CD4-positive, CD25-positive, alpha-beta regulatory T cell (primary cell): ENCODE measurements around the gene RPL18. TPM values are rescaled to one million over a fixed set of nuclear protein-coding genes. Genes with fewer than 3 reads are reported as not detected.
A peak's percentile ranks its signal among the peaks of the same experiment; 100 is the strongest.

ENCODE experiments used
- ATAC-seq, 2 donors: fragments of 150-1000 bp; cut with Tn5 transposase; one replicate each; pipeline ENCODE4 v1.10.0; 2021; ENCODE audit warnings: low read depth in 2 of 2, moderate number of reproducible peaks in 2 of 2, moderate library complexity in 1 of 2
- DNase-seq, 3 donors: peaks; one replicate each; pipeline versions ENCODE4 v3.0.0 to v3.0.0-alpha.2; 2012 to 2022; ENCODE audit warnings: mixed read lengths in 1 of 3
- H3K27ac ChIP-seq: one replicate; pipeline ENCODE4 v1.7.0; 2013; ENCODE audit warnings: mild to moderate bottlenecking, low read length; ENCODE audit not compliant: insufficient read depth, poor library complexity, severe bottlenecking
- H3K27me3 ChIP-seq: one replicate; pipeline ENCODE4 v1.7.0; 2013; ENCODE audit warnings: low read length; ENCODE audit not compliant: control insufficient read depth, insufficient read depth
- H3K36me3 ChIP-seq: one replicate; pipeline ENCODE4 v1.7.0; 2013; ENCODE audit warnings: mild to moderate bottlenecking, low read length, moderate library complexity; ENCODE audit not compliant: control insufficient read depth, insufficient read depth
- H3K4me1 ChIP-seq: 2 replicates; pipeline ENCODE4 v1.7.0; 2013; ENCODE audit warnings: mild to moderate bottlenecking, low read length; ENCODE audit not compliant: insufficient read depth, control insufficient read depth, poor library complexity, severe bottlenecking
- H3K4me3 ChIP-seq: one replicate; pipeline ENCODE4 v1.7.0; 2013; ENCODE audit warnings: low read depth, mild to moderate bottlenecking, low read length, moderate library complexity
- H3K9me3 ChIP-seq, 2 experiments: 1 replicate in 1 of 2; 2 replicates in 1 of 2; pipeline ENCODE4 v1.7.0; 2013; ENCODE audit warnings: low read length in 2 of 2, mild to moderate bottlenecking in 1 of 2, moderate library complexity in 1 of 2; ENCODE audit not compliant: control insufficient read depth in 2 of 2
- H3K27ac Mint-ChIP-seq, 3 donors: one replicate each; pipeline ENCODE4 v1.8.0; 2020 to 2022; ENCODE audit warnings: mild to moderate bottlenecking in 3 of 3, mixed read lengths in 3 of 3, moderate library complexity in 2 of 3
- H3K27me3 Mint-ChIP-seq: one replicate; pipeline ENCODE4 v1.8.0; 2022; ENCODE audit warnings: mild to moderate bottlenecking, mixed read lengths
- H3K36me3 Mint-ChIP-seq: one replicate; pipeline ENCODE4 v1.8.0; 2020; ENCODE audit warnings: mixed read lengths
- H3K4me1 Mint-ChIP-seq, 4 donors: one replicate each; pipeline ENCODE4 v1.8.0; 2020 to 2022; ENCODE audit warnings: mixed read lengths in 4 of 4, mild to moderate bottlenecking in 1 of 4
- H3K4me3 Mint-ChIP-seq, 4 donors: one replicate each; pipeline ENCODE4 v1.8.0; 2020 to 2022; ENCODE audit warnings: mild to moderate bottlenecking in 4 of 4, mixed read lengths in 4 of 4, moderate library complexity in 3 of 4
- H3K9me3 Mint-ChIP-seq, 7 donors: one replicate each; pipeline ENCODE4 v1.8.0; 2020 to 2022; ENCODE audit warnings: mixed read lengths in 7 of 7, mild to moderate bottlenecking in 3 of 7, moderate library complexity in 2 of 7
- polyA plus RNA-seq, 4 donors: library from polyadenylated mRNA; unstranded; fragments of 300-500 nt; fragmentation: Illumina TruSeq; gene quantifications; one replicate each; pipeline ENCODE4 v1.2.3, GENCODE V29; 2021
- total RNA-seq: library from RNA; stranded (reverse); gene quantifications from one replicate; pipeline ENCODE4 v1.2.3, GENCODE V29; 2022

RPL18 gene
- 1,690 TPM for total RNA-seq
- polyA plus RNA-seq = 1,000 to 10,000 TPM; 1,618 to 2,428 (median 2,131) TPM

DNA sequence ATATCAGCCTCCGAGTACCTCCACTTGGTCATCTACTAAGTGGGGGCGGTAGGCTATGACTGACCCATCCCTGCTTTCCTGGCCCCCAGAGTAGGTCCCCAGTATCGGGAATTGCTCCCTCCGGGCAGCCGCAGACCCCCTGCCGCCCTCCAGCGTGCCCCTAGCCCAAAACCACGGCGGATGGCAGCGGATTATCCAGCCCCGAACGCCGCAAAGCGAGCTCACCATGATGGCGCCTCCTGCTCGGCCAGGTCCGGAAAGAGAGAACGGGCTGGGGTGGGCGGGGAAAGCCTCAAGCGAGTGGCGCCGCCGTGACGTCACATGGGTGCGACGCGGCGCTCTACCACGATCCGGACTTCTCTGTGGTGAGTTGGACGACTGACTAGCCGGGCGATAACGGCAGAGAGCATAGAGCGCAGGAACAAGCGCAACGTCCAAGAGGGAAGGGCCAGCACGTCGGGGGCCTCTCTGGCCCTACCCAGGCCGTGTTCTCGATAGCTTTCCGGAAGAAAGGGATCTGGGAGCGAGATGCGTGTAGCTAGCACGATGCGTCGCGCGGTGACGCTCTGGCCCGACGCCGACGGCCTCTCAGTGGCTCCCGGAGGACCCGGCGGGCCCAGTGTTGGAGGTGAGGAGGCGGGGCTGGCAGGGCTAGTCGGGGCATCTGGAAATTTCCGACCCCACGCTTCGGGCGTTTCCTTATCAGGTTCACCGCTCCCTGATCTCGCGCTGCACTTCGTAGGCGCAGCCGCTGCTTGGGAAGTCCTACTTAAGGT lies at the start of gene RPL18, which contains the start of gene SPHK2:
Gene RPL18, minus strand, starts transcription at position 263 of the 776 bp plus-strand sequence. Its CDS starts 35 bp downstream, at position 228.
Gene SPHK2, plus strand, starts transcription at position 591 of the 776 bp plus-strand sequence. CDS start 1,009 bp downstream, outside the sequence.
- Histone ChIP-seq H3K9me3 (no peaks in the 10 kb centered on the region), H3K36me3 (peaks cover 27% of the 10 kb centered on the region), H3K27me3 (no peaks in the 10 kb centered on the region), H3K4me1 (peaks cover 44% of the 10 kb centered on the region), H3K4me3 (peak within 1 kb of the TSS; percentile 97), H3K27ac (peak within 1 kb of the TSS; percentile 86)
- peak within 1 kb of the TSS; percentile 96 to 98 (median 97) for H3K27ac Mint-ChIP-seq
- no peaks in the 10 kb centered on the region for H3K9me3 Mint-ChIP-seq
- H3K4me3 Mint-ChIP-seq = peak within 1 kb of the TSS; percentile 97 to 100 (median 98)
- ATAC-seq = peak; percentile 81 to 84
- H3K36me3 Mint-ChIP-seq = peaks cover 21% of the 10 kb centered on the region
- no peaks in the 10 kb centered on the region for H3K27me3 Mint-ChIP-seq
- peaks cover 7 to 68% (median 39%) of the 10 kb centered on the region in 4 donors for H3K4me1 Mint-ChIP-seq
- peak; percentile 90 to 99 (median 95) for DNase-seq

DNA sequence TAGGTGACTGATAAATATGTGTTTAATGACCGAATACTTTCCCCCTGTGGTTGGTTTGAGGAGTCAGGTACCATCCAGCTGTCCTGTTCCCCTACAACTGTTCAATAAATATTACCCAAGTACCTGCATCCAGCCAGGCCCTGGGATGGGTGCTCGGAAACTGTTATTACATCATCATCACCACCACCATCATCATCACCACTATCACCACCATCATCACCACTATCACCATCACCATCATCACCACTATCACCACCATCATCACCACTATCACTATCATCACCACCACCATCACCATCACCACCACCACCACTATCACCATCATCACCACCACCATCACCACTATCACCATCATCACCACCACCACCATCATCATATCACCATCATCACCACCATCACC lies 49.8 kb upstream of the RPL18 start:
- H3K36me3 Mint-ChIP-seq = no peaks in the 10 kb centered on the region

DNA sequence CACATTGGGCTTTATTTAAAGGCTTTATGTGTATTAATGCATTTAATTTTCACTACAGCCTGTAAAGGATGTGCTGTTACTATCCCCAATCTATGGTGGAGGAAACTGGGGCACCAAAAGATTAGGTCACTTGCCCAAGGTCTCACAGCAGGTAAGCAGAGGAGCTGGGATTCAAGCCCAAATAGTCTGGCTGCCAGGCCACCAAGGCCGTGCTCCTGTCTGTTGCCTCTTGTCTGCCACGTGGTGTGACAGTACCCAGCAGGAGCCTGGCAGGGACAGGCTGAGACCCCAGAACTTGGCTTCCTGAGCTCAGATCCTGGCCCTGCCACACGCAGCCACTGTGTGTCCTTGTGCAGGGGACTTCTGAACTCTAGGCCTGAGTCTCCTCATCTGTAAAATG lies 49.4 kb upstream of the RPL18 start:
- no peak overlapping the region for H3K27ac ChIP-seq
- Mint-ChIP-seq H3K27me3 (no peaks in the 10 kb centered on the region), H3K4me3 (no peak overlapping the region)

More for the DNA sequence above, 49.8 kb upstream of the RPL18 start:
- no peak overlapping the region for H3K4me3 ChIP-seq
- Mint-ChIP-seq H3K9me3 (no peaks in the 10 kb centered on the region), H3K4me3 (no peak overlapping the region), H3K27ac (peak overlapping the region; percentile 40 to 80 (median 79)), H3K4me1 (no peaks in the 10 kb centered on the region), H3K27me3 (no peaks in the 10 kb centered on the region)
- no peaks in the 10 kb centered on the region for H3K4me1 ChIP-seq
- no peak for ATAC-seq
- DNase-seq = no peak
- H3K36me3 ChIP-seq = no peaks in the 10 kb centered on the region
- no peaks in the 10 kb centered on the region for H3K9me3 ChIP-seq
- H3K27ac ChIP-seq = no peak overlapping the region
- no peaks in the 10 kb centered on the region for H3K27me3 ChIP-seq

DNA sequence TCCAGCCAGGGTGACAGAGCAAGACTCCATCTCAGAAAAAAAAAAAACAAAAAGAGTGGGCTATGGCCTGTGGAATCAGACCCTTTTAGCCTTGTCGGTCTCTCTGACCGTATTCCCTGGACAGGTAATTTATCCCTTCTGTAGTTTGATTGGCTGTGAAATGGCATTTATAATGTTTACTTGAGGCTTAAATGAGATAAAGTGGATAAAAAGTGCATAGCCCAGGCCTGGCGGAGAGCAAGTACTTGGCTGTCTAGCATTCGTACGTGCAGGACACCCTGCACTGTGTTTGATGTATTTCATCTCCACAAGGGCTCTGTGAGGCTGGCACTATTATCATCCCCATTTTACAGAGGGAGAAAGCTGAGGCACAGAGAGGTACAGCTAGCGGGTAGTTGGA lies 46.8 kb upstream of the RPL18 start:
- no peak for ATAC-seq

More for the DNA sequence above, 49.4 kb upstream of the RPL18 start:
- DNase-seq = no peak
- Histone ChIP-seq H3K9me3 (no peaks in the 10 kb centered on the region), H3K36me3 (no peaks in the 10 kb centered on the region), H3K4me1 (no peaks in the 10 kb centered on the region), H3K27me3 (no peaks in the 10 kb centered on the region), H3K4me3 (no peak overlapping the region)
- ATAC-seq = no peak
- peak overlapping the region in 1 of 3 donors; percentile 40 for H3K27ac Mint-ChIP-seq
- no peaks in the 10 kb centered on the region for H3K4me1 Mint-ChIP-seq
- H3K9me3 Mint-ChIP-seq = no peaks in the 10 kb centered on the region
- H3K36me3 Mint-ChIP-seq = no peaks in the 10 kb centered on the region

DNA sequence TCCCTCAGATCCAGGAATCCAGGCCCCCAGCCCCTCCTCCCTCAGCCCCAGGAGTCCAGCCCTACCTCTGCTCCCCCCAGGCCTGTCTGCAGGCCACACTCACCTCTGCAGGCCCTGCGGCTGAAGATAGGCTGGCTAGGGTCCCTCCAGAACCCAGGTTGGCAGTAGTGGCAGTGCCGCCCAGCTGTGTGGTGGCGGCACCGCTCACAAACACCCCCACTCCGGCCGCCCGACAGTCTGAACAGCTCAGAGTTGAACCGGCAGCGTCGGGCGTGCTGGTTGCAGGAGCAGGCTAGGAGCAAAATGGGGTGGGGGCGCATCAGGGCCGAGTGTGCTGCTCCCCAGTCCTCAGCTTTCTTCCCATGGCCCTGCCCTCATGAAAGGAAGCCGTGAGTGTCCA lies 45.5 kb upstream of the RPL18 start:
- Mint-ChIP-seq H3K27ac (no peak overlapping the region), H3K9me3 (no peaks in the 10 kb centered on the region), H3K4me3 (no peak overlapping the region), H3K4me1 (peaks cover 5 to 12% (median 8%) of the 10 kb centered on the region in 4 donors), H3K27me3 (no peaks in the 10 kb centered on the region), H3K36me3 (no peaks in the 10 kb centered on the region)
- Histone ChIP-seq H3K36me3 (no peaks in the 10 kb centered on the region), H3K27me3 (no peaks in the 10 kb centered on the region), H3K4me1 (peaks cover 9% of the 10 kb centered on the region), H3K4me3 (no peak overlapping the region), H3K9me3 (no peaks in the 10 kb centered on the region), H3K27ac (no peak overlapping the region)
- DNase-seq = no peak
- no peak for ATAC-seq

More for the DNA sequence above, 46.8 kb upstream of the RPL18 start:
- no peak for DNase-seq
- Histone ChIP-seq H3K27ac (no peak overlapping the region), H3K36me3 (no peaks in the 10 kb centered on the region), H3K9me3 (no peaks in the 10 kb centered on the region), H3K4me3 (no peak overlapping the region), H3K4me1 (peaks cover 5% of the 10 kb centered on the region), H3K27me3 (no peaks in the 10 kb centered on the region)
- Mint-ChIP-seq H3K4me1 (peaks cover 4 to 9% (median 6%) of the 10 kb centered on the region in 4 donors), H3K27ac (no peak overlapping the region), H3K27me3 (no peaks in the 10 kb centered on the region), H3K36me3 (no peaks in the 10 kb centered on the region), H3K4me3 (no peak overlapping the region), H3K9me3 (no peaks in the 10 kb centered on the region)

DNA sequence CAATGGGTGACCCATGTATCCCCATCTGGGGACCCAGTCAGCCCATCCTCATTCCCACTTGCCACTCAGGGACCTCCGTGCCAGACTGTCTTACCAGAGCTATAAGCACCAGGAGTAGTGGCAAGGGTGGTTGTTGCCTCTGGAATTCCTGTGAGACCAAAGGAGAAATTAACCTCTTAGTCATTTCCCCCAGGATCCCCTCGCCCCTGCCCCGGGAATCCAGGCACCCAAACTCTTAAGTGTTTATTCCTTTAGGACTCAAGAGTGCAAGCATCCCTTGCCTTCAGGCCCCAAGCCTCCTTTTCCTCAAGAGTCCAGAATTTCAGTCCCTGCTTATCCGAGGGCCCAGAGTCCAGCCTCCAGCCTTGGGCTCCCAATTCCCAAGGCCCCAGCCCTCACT lies 44.7 kb upstream of the RPL18 start:
- Histone ChIP-seq H3K27me3 (no peaks in the 10 kb centered on the region), H3K9me3 (no peaks in the 10 kb centered on the region), H3K27ac (no peak overlapping the region), H3K36me3 (no peaks in the 10 kb centered on the region), H3K4me3 (no peak overlapping the region), H3K4me1 (peaks cover 9% of the 10 kb centered on the region)
- Mint-ChIP-seq H3K27me3 (peaks cover 4% of the 10 kb centered on the region), H3K4me3 (no peak overlapping the region), H3K9me3 (no peaks in the 10 kb centered on the region), H3K4me1 (peaks cover 5 to 12% (median 8%) of the 10 kb centered on the region in 4 donors), H3K36me3 (no peaks in the 10 kb centered on the region), H3K27ac (no peak overlapping the region)
- DNase-seq (no peak), ATAC-seq (no peak)

DNA sequence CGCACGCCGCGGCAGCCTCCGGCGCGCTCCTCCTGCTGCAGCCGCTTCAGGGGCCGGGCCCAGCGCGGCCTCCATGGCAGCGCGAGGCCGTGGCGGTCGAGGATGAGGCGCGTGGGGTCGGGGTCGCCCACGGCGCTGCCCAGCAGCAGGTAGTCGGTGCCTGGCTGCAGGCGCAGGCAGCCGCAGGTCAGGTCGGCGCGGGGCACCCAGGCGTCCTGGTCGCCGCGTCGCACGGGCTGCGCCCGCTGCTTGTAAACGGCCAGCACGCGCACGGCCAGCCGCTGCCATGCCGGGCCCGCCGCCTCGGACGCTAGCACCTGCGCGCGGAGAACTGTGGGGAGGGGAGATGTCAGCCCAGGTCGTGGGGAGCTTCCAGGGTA lies 42.7 kb upstream of the RPL18 start:
- H3K27ac Mint-ChIP-seq = no peak overlapping the region
- ATAC-seq (no peak), DNase-seq (no peak)

More for the DNA sequence above, 42.7 kb upstream of the RPL18 start:
- peaks cover 5% of the 10 kb centered on the region for H3K27me3 Mint-ChIP-seq
- Histone ChIP-seq H3K27ac (no peak overlapping the region), H3K27me3 (no peaks in the 10 kb centered on the region), H3K9me3 (no peaks in the 10 kb centered on the region), H3K4me3 (no peak overlapping the region), H3K36me3 (no peaks in the 10 kb centered on the region), H3K4me1 (peaks cover 9% of the 10 kb centered on the region)
- no peaks in the 10 kb centered on the region for H3K9me3 Mint-ChIP-seq
- H3K4me3 Mint-ChIP-seq = no peak overlapping the region
- peaks cover 5 to 12% (median 8%) of the 10 kb centered on the region in 4 donors for H3K4me1 Mint-ChIP-seq
- no peaks in the 10 kb centered on the region for H3K36me3 Mint-ChIP-seq
